UCSD-AML1 (cell line): Measurements from ENCODE around the gene YIPF3.
"Not testable (repeated sequence)": the region's sequence is repeated elsewhere in the genome, so short reads cannot be mapped to it uniquely, and the experiment has no call there.

Experiments
- DNase-seq: peaks from one replicate; lab custom pipeline; 2025; ENCODE audit not compliant: unreplicated experiment; lab: John Stamatoyannopoulos, UW

YIPF3 gene

DNA sequence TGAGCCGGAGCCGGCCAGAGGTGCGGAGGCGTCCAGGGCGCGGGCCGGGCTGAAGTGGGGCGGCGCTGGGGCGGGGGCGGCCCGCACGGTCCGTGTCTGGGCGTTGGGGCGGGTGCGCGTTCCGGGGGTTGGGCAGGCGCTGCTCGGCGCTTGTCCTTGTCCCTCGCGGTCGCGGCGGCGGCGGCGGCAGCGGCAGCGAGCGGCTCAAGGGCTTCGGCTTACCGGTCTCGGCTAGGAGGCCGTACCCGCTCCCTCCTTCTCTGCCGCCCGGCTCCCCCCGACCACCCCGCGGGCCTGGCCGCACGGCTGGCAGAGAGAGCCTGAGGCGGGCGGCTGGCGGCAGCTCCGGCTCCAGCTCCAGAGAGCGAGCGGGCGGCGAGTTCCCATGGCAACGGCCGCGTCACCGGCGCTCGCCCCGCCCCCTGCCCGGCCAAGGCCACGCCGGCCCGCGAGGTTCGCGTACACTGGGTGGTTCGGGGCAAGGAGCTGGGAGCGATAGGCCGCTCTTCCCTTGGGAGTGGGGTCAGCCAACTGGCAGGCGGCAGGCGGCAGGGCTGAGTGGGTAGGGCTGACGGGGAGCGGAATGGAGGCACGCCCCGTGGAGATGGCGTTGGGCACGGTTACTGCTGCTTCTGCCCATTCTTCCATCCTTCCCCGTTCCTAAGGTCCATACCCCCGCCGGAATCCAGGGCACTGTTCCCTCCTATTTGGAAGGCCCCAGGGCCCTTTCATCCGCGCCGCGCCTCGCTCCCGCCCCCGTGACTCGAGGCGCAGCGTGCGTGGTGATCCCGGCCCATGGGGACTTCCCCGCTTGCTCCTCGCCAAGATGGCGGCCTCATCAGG, 6.5 kb downstream of the YIPF3 start, which contains the start of gene LRRC73:
Gene LRRC73, minus strand, starts transcription at position 363 of the 843 bp plus-strand sequence. CDS start 561 bp downstream, outside the sequence.
- DNase-seq, result peak; percentile 73

GRCh38 chr6:43509142-43509983, 7.4 kb downstream of the YIPF3 start:
- DNase-seq, result no peak

- no peak for DNase-seq
Observed at GRCh38 chr6:43508481-43509141, 8.1 kb downstream of the YIPF3 start.

DNA sequence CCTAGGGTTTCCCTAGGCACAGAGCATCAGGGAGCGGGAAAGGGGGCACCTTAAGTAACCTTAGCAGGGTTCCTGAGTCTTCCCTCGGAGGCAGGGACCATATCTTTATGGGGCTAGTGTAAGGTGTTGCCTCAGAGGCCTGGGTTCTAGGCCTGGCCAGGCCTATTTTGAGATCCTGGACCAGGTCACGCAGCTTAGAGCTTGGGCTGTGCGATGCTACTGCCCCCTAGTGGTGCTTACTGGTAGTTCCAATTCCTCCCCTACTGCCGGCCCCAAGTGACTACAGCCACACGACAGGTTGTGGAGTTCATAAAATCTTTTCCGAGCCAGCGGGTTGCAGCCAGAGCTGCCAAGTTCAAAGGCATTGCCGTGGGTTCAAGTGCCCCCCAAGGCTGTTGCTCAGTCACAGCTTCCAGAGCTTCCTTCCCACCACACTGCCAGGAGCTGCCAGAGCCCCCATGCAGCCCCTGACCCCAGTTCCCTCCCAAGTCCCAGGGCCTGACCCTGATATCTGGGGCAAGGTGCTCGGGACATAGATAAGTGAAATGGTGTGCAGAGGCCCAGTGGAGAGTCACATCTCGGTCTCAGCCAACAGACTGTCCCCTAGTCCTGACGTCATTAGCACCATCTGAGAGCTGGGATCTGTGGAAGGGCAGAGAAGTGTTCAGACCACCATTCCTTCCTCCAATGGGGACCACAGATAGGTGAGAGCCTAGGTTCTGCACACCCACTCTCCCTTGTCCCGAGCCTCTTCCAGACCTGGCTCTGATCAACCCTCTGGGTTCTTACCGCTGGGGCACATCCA, 9.9 kb downstream of the YIPF3 start:
- DNase-seq, result peak; percentile 78

DNA sequence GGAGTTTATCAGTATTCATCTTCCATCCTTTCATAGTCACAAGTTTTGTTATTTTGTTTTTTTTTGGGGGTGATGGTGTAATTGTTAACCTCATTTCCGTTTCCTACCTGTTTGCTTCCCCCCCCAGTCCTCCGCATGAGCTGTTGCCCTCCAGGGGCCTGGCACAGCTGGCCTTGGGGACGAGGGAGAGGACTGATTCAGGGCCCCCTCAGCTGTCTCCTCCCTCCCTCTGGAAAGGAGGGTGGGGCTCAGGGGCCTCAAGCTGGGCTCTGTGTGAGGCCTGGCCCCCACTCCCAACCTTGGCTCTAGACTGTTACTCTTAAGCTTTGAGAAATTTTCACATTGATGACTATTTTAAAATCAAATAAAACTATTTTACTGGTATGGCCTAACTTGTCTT, 10.6 kb downstream of the YIPF3 start:
- DNase-seq, result no peak

DNA sequence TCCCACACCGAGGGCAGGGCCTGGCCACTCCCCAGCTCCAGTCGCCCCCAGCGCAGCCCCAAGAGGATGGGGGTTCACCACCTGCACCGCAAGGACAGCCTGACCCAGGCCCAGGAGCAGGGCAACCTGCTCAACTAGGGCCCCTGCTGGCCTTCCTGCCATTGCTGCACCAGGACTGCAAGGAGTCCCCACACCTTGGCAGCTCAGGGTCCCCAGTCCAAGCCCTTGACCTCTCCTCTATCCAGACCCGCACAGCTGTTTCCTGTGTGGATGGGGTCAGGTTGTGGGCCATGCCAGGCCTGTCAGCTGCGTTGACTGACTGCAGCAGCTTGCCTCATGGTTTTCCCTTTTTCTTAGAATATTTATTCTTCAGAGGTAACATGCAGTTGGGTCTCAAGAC, 11.0 kb downstream of the YIPF3 start:
- DNase-seq, result no peak

- no peak for DNase-seq
Observed at GRCh38 chr6:43504756-43505593, 11.8 kb downstream of the YIPF3 start.

GRCh38 chr6:43503443-43503842, 13.3 kb downstream of the YIPF3 start:
- no peak for DNase-seq

- DNase-seq, result no peak
Observed at GRCh38 chr6:43502666-43503065, 14.1 kb downstream of the YIPF3 start.

DNA sequence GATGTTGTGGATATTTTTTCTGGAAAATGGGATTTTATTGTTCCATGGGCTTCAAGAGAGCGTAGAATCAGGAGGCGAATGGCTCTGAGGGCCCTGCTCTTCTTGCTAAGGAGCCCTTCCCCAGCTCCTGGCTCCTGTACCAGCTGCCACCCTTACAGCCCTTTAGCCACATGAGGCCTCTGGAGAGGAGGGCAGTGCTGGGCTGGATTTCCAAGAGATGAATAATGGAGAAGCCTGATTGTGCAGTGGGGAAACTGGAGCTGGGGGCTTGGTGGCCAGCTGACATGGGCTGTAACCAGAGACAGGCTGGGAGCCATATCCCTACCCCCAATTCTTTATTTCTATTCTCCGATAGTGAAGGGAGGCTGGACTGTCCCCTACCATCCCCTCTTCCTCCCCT, 15.8 kb downstream of the YIPF3 start:
- no peak for DNase-seq

GRCh38 chr6:43499028-43499815, 17.5 kb downstream of the YIPF3 start:
- DNase-seq, result no peak

GRCh38 chr6:43498291-43498690, 18.4 kb downstream of the YIPF3 start:
- not testable (repeated sequence) for DNase-seq

DNA sequence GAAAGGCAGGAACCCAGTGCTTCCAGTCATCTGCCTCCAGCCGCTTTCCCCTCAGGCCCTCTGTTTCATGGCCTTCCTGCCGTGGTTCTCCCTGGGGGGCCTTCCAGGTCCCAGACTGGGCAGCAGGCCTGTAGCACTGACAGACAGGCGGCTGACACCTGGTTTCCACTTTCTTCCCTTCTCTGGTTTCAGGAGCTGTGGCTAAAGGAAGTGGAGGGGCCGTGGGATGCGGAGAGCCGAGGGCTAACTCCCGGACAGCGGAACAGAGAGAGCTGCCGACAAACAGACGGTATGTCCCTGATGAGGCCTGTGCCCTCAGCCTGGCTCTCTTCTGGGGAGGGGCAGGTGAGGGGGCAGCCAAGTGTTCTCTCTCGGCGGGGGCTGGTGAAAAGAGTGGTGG, 19.0 kb downstream of the YIPF3 start:
- no peak for DNase-seq

DNA sequence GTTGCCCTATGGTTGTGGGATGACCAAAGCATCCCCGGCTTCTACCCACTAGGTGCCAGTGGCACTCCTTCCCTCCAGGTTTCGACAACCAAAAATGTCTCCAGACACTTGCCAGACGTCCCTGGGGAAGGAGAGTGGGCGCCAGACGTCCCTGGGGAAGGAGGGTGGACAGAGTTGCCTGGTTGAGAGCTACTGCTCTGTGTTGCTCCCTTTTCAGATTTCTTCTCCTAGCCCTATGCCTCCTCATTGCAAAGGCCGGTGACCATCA, 19.7 kb downstream of the YIPF3 start:
- no peak for DNase-seq

GRCh38 chr6:43496370-43497128, 20.2 kb downstream of the YIPF3 start:
- DNase-seq, result no peak

GRCh38 chr6:43495409-43495941, 21.3 kb downstream of the YIPF3 start:
- peak; percentile 31 for DNase-seq

- no peak for DNase-seq
Observed at GRCh38 chr6:43494766-43495165, 22.0 kb downstream of the YIPF3 start.

DNA sequence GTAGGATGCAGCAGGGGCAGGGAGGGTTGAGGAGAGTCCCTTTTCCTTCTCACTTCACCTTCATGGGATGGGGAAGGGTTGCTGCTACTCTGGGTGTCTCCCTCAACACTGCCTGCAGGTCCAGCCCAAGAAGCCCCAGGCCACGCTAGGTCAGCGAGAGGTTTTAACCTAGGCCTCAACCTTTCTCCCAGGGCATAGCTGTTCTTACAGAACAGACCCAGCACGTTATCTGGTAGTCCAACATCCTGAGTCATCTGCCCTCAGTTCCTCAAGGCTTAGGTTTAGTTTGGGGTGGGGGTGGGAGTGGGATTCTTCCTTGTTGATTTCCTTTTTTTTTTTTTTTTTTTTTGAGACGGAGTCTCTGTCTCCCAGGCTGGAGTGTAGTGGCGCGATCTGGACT, 22.4 kb downstream of the YIPF3 start:
- no peak for DNase-seq
